Measurements from ENCODE around the gene RAB19. TPM values are rescaled to one million over a fixed set of nuclear protein-coding genes. Genes with fewer than 3 reads are reported as not detected.
A peak's percentile ranks its signal among the peaks of the same experiment; 100 is the strongest.

Gene RAB19
- total RNA-seq, 6 experiments from 2014 or later = 0.27 to 1.0 TPM; not detected in 4

GRCh38 chr7:140433396-140433795 is 29.5 kb downstream of the RAB19 start:
- Histone ChIP-seq H3K27ac (no peak overlapping the region), H3K9me3 (no peaks in the 10 kb centered on the region), H3K36me3 (no peaks in the 10 kb centered on the region), H3K27me3 (no peaks in the 10 kb centered on the region), H3K4me1 (no peaks in the 10 kb centered on the region), H3K4me3 (no peak overlapping the region)
- intact Hi-C loops (cut with DNase I) = no loop called here
- TF ChIP-seq POLR2A (IDR thresholded peaks at IDR 0.05) (no peak), CTCF (IDR thresholded peaks at IDR 0.05) (no peak)
- DNase-seq (no peak), ATAC-seq (no peak)
- 86% methylated on average over 2 of the region's 3 CpGs for WGBS (ENCODE audit: insufficient coverage, low coverage, low lambda C conversion rate, missing lambda C conversion rate)

- no peak for TF ChIP-seq CTCF (IDR thresholded peaks at IDR 0.05)
- TF ChIP-seq POLR2A (IDR thresholded peaks at IDR 0.05) = no peak
- Histone ChIP-seq H3K36me3 (no peaks in the 10 kb centered on the region), H3K9me3 (no peaks in the 10 kb centered on the region), H3K27me3 (no peaks in the 10 kb centered on the region), H3K4me1 (no peaks in the 10 kb centered on the region), H3K27ac (no peak overlapping the region), H3K4me3 (no peak overlapping the region)
- ATAC-seq (peak in 1 of 4 donors; percentile 31), DNase-seq (no peak)
- intact Hi-C loops (cut with DNase I) = no loop called here
- WGBS (ENCODE audit: insufficient coverage, low coverage, low lambda C conversion rate, missing lambda C conversion rate) = 29% methylated on average over 7 of the region's 51 CpGs
These were observed 31.5 kb downstream of the RAB19 start for GRCh38 chr7:140435252-140435895.

- H3K9me3 ChIP-seq = no peaks in the 10 kb centered on the region
- ATAC-seq (peak in 1 of 4 donors; percentile 48), DNase-seq (no peak)
- intact Hi-C loops (cut with DNase I) = no loop called here
- no peak overlapping the region for H3K27ac ChIP-seq
- no peak for TF ChIP-seq POLR2A (IDR thresholded peaks at IDR 0.05)
- TF ChIP-seq CTCF (IDR thresholded peaks at IDR 0.05) = no peak
- H3K4me1 ChIP-seq = no peaks in the 10 kb centered on the region
- 79% methylated on average over 3 of the region's 3 CpGs for WGBS (ENCODE audit: insufficient coverage, low coverage, low lambda C conversion rate, missing lambda C conversion rate)
- H3K36me3 ChIP-seq = no peaks in the 10 kb centered on the region
- no peaks in the 10 kb centered on the region for H3K27me3 ChIP-seq
- no peak overlapping the region for H3K4me3 ChIP-seq
These were observed 35.5 kb downstream of the RAB19 start for GRCh38 chr7:140439359-140439758.

- Histone ChIP-seq H3K36me3 (no peaks in the 10 kb centered on the region), H3K27me3 (no peaks in the 10 kb centered on the region), H3K4me1 (no peaks in the 10 kb centered on the region), H3K27ac (no peak overlapping the region), H3K9me3 (no peaks in the 10 kb centered on the region), H3K4me3 (no peak overlapping the region)
- no peak for ATAC-seq
- no peak for TF ChIP-seq POLR2A (IDR thresholded peaks at IDR 0.05)
- no peak for DNase-seq
- 83% methylated on average over 3 of the region's 3 CpGs for WGBS (ENCODE audit: insufficient coverage, low coverage, low lambda C conversion rate, missing lambda C conversion rate)
- intact Hi-C loops (cut with DNase I) = no loop called here
These were observed 36.7 kb downstream of the RAB19 start for GRCh38 chr7:140440593-140440992.

- ATAC-seq (no peak), DNase-seq (no peak)
- intact Hi-C loops (cut with DNase I) = no loop called here
- no peak overlapping the region for H3K27ac ChIP-seq
- H3K9me3 ChIP-seq = no peaks in the 10 kb centered on the region
- H3K4me3 ChIP-seq = no peak overlapping the region
- H3K4me1 ChIP-seq = no peaks in the 10 kb centered on the region
- no peaks in the 10 kb centered on the region for H3K36me3 ChIP-seq
- WGBS (ENCODE audit: insufficient coverage, low coverage, low lambda C conversion rate, missing lambda C conversion rate) = 79% methylated on average over 2 of the region's 2 CpGs
- H3K27me3 ChIP-seq = no peaks in the 10 kb centered on the region
- TF ChIP-seq CTCF (IDR thresholded peaks at IDR 0.05) (no peak), POLR2A (IDR thresholded peaks at IDR 0.05) (no peak)
These were observed 37.7 kb downstream of the RAB19 start for GRCh38 chr7:140441519-140441918.
